Ramos (cell line): ENCODE results near the gene ASB11.
"Not testable (repeated sequence)": the region's sequence is repeated elsewhere in the genome, so short reads cannot be mapped to it uniquely, and the experiment has no call there.

ENCODE experiments used
- in situ Hi-C: fragments of 300-500 bp; cut with MboI; formaldehyde crosslinking; loops from one replicate; pipeline ENCODE4 v1.14.3; 2022; ENCODE audit warnings: low sequenced_read_pairs; ENCODE audit not compliant: unreplicated experiment

ASB11 gene

DNA sequence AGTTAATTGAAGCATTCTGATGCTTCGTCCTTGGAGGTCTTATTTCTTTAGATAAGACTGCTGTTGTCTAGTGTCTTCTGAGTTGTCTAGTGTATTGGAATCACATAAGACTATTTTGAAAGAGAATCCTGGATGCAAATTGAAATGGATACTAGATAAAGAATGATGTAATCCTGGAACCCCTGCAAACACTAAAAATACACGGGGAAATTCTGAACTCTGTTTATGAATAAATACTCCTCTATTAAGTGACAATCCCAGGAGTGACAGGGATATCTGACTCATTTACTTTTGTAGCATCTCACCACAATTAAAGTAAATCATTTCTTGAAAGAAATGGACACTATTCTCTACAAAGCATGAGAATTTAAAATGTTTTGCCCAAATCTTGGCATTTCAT, 968 bp downstream of the ASB11 start:
- in situ Hi-C loops: no loop called here

GRCh38 chrX:15311119-15311518, 4.3 kb downstream of the ASB11 start:
- in situ Hi-C loops: no loop called here

DNA sequence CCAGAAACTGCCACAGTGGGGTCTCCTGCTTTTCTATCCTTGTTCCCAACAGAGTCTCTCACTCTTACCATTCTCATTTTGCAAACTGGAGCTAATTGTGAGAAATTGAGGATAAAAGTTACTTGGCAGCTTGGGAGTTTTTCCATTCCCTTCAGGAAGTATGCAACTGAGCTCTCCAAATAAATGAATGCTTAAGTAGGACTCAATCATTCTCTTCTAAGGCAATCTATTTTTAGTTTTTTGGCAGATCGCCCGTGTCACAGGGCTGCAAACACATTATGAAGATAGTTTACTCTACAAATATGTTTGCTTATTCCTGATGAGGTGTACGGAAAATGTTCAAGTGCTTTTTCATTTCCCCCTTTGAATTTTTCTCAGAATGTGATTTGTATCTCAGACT, 5.3 kb downstream of the ASB11 start:
- in situ Hi-C loops: no loop called here

- in situ Hi-C loops: not testable (repeated sequence)
Observed at GRCh38 chrX:15305899-15306298, 9.5 kb downstream of the ASB11 start.

DNA sequence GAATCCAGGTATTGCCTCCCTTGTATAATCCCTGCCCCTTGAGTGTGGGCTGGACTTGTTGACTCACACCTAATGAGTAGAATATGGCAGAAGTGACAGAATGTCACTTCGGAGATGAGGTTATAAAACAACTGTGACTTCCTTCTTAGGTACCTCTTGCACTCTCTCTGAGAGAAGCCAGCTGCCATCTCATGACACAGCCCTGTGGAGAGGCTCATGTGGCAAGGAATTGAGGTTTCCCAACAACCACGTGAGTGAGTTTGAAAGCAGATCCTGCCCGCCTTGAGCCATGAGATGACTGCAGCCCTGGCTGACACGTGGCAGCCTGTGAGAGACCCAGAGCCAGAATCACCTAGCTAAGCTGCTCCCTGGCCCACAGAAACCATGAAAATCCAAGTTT, 13.5 kb downstream of the ASB11 start:
- in situ Hi-C loops: no loop called here

GRCh38 chrX:15299941-15300851, 15.2 kb downstream of the ASB11 start:
- in situ Hi-C loops: no loop called here

- in situ Hi-C loops: no loop called here
Observed at GRCh38 chrX:15298780-15299179, 16.7 kb downstream of the ASB11 start.

DNA sequence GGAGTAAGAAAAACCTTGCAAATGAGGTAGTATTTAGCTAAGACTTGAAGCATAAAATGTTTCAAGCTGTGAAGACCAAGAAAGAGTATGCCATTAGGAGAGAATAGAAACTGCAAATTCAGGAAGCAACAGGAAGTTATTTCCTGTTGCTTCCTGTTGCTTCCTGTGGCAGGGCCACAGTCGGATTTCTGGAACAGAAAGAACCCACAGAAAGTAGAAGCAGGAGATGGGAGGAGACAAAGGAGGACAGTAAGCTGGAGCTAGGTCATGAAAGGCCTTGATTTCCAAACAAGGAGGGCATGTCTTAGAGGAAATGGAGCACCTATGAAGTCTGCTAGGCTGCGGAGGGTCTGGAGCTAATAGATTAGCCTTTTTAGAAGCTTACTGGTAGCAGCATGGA, 17.2 kb downstream of the ASB11 start:
- in situ Hi-C loops: no loop called here

DNA sequence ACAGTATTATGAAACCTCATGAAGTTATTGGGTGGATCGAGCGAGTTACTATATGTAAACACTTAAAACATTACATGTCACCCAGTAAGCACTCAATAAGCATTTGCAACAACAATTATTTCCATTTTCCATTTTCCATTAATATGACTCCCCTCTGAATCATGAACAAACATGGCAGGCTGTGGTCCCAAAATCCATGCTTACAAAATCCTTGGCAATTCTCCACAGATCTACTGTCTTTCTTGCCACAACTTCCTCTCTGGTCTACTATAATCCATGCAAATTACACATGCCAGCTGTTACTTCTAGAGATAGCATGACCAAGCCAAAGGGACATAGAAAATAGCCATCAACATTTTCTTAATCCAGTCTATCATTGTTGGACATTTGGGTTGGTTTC, 22.0 kb downstream of the ASB11 start:
- in situ Hi-C loops: no loop called here

- in situ Hi-C loops: no loop called here
Observed at GRCh38 chrX:15292861-15293260, 22.6 kb downstream of the ASB11 start.

DNA sequence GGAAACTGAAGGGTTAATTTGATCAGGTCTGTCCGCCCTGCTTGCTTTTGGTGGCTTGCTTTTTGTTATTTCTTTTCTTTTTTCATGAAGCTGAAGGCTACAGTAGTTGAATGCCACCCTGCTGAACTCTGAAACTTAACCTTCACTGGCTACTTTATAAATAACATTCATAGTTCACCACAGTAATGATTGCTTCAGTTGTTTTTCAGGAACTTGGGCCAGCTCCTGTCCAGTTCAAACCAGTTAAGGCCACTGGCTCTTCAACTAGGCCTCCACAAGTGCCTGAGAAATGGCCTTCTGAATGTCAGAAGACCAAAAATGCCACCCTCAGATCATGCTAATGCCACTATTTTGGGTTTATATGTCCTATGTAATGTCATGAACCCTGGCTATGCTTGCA, 37.8 kb downstream of the ASB11 start:
- in situ Hi-C loops: no loop called here

- in situ Hi-C loops: no loop called here
Observed at GRCh38 chrX:15274946-15275345, 40.5 kb downstream of the ASB11 start.

DNA sequence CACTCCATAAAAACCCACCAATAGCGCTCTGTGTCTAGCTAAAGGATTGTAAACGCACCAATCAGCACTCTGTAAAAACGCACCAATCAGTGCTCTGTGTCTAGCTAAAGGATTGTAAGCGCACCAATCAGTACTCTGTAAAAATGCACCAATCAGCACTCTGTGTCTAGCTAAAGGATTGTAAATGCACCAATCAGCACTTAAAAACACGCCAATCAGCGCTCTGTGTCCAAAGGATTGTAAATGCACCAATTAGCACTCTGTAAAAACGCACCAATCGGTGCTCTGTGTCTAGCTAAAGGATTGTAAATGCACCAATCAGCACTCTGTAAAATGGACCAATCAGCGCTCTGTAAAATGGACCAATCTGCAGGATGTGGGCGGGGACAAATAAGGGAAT, 42.2 kb downstream of the ASB11 start:
- in situ Hi-C loops: not testable (repeated sequence)

DNA sequence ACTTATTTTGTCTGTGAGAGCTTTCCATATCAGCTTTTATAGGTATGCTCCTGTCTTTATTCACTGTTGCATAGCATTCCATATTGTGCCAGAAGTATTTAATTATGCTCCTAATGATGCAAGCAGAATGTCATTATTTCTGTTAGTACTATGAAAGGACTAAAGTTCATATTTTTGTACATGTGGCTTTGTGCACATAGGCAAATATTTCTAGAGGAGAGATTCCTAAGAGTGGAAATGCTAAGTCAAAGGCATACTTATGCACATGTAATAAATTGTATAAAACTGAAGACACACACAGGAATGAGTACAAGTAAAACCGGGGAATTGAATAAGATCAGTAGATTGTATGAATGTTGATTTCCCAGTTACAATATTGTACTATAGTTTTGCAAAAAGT, 43.7 kb downstream of the ASB11 start:
- in situ Hi-C loops: no loop called here

DNA sequence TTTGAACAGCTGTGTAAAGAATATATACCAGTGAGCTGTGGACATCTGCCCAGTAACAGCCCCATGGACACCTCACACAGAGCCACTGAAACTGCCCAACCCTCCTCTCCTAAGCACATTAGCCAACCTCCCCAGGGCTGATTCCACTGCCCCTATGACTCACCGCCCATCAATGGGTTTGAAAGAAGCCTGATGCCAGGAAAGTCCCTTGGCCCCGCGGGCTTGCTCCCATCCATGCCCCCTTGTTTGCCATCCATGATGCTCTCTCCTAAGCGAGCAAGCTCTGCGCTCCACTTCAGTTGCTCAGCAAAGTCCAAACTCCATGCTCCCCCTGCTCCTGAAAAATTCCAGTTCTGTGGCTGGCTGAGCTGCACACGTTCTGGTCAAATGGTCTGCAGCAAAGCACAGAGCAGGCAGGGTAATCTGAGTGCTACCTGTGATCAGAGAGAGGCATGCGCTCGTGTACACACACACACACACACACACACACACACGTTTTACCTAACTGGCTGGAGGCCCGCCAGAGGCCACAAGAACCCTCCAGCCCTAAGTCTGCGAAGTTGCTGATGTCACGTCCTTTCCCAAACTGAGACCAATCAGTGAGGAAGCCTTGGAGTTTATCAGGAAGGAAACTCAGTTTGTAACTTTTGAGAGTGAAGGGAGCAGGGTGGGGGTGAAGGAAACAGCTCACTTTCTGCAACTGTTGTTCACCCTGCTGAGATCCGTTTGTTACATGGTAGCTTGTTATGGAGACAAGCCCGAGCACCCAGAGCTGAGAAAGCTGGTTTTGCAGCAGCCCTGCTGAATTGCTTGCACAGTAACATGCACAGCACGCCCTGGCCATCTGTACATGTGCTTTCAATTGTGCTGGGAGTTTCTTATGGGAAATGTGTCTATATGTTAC, 45.6 kb downstream of the ASB11 start, which contains the start of gene ASB9:
Gene ASB9 (minus strand): TSS at position 466 of the 904 bp plus-strand sequence. CDS start 209 bp downstream, at position 257.
- in situ Hi-C loops: no loop called here

DNA sequence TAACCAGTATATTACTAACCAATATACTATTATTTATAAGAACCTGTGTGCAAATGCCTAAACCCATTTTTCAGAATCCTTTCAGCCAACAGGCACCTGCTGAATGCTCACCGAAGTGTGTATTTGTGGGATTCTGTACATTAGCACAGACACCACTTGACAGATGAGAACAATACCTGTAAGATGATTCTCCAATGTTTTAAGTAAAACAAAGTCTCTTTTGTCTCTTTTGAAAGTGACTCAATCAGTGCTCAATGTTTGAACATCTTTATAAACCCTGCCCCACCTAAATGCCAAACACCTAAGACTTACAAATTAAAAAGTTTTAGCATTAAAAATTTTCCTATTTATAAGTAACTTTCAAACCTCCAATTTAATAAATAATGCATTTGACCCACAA, 46.3 kb downstream of the ASB11 start:
- in situ Hi-C loops: no loop called here

GRCh38 chrX:15254852-15255251, 60.6 kb downstream of the ASB11 start:
- in situ Hi-C loops: no loop called here

GRCh38 chrX:15245896-15246295, 69.5 kb downstream of the ASB11 start:
- in situ Hi-C loops: no loop called here

GRCh38 chrX:15244421-15244820, 71.0 kb downstream of the ASB11 start:
- in situ Hi-C loops: no loop called here

DNA sequence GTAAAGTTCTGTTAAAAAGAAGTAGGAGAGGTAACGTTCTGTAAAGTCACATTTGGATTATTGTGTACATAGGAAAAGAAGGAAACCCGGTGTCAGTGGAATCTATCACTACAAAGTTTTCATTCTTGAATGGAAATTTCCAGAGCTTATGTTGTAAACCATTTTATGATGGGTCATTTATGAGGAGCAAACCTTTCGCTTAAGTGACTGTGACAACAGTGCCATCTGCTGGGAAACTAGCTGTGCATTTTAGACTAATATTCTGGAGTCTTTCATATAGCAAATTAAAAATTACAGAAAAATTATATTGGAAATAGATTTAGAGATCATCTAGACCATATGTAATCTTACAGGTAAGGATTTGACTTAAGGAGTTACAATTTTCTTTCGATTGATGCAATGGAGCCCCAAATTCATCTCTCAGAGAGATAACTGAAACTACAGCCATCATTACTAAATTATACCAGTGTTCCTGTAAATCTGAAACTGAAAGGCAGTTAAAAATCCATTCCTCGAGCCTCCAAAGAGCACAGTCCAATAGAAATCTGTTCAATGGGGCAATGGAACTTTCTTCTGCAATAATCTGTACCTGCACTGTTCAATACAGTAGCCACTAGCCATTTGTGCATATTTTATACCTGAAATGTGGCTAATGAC, 72.4 kb downstream of the ASB11 start:
- in situ Hi-C loops: no loop called here

- in situ Hi-C loops: no loop called here
Observed at GRCh38 chrX:15241301-15241700, 74.1 kb downstream of the ASB11 start.
